HG03175 (cell line): ENCODE data around the gene MAGEA2B.
"Not testable (repeated sequence)": the region's sequence is repeated elsewhere in the genome, so short reads cannot be mapped to it uniquely, and the experiment has no call there.

ENCODE experiments used
- ATAC-seq: cut with Tn5 transposase; IDR thresholded peaks from one replicate; pipeline ENCODE4 v1.9.1; 2021; ENCODE audit warnings: mild to moderate bottlenecking, moderate library complexity; ENCODE audit not compliant: unreplicated experiment

The MAGEA2B gene

DNA sequence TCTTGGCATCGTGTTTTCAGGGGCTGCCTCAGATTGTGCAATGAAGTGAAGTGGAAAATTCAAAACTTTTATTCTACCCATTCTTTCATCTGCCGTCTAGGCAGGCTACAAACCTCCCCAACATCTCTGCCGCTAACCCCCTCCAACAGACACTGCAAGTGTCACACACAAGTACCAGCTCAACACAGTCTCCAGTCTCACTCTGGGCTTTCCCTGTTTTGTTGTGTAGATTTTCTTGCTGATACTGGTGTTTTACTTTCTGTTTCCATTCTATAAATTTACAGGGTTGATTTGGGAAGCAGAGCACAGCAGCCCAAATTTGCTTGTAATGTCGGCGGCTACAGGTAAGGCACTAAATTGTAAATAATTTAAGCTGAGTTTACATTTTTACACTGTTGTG is 40.4 kb downstream of the MAGEA2B start:
- not testable (repeated sequence) for ATAC-seq

DNA sequence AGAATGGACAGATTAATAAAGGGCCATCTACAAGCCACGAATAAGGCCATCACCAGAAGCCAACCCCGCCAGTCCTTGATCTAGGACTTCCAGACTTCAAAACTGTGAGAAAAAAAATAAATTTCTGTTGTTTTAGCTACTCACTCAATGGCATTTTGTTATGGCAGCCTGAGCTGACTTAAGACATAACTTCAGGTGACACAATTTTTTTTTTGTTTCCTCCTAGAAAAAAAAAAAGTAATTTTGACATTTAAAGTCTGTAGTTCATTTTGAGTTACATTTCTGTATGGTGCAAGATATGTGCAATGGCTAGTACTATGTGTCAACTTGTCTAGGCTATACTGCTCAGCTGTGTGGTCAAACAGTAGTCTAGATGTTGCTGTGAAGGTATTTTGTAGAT is 44.5 kb downstream of the MAGEA2B start, which contains the start of gene CSAG3:
Gene CSAG3, plus strand, starts transcription at position 301 of the 400 bp plus-strand sequence.
- ATAC-seq, result not testable (repeated sequence)

DNA sequence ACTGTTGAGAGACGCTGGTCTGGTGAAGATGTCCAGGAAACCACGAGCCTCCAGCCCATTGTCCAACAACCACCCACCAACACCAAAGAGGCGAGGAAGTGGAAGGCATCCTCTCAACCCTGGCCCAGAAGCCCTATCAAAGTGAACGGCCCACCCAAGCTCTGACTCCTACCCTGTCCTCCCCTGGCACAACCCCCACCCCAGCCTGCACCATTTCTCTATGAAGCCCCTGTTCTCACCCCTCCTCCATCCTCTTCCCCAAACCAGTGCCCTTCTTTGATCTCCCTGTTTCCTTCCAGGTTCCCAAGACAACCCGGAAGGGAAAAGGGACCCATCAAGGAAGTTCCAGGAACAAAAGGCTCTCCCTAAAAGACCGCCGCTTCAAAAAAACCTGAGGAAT is 45.1 kb downstream of the MAGEA2B start:
- ATAC-seq, result not testable (repeated sequence)

DNA sequence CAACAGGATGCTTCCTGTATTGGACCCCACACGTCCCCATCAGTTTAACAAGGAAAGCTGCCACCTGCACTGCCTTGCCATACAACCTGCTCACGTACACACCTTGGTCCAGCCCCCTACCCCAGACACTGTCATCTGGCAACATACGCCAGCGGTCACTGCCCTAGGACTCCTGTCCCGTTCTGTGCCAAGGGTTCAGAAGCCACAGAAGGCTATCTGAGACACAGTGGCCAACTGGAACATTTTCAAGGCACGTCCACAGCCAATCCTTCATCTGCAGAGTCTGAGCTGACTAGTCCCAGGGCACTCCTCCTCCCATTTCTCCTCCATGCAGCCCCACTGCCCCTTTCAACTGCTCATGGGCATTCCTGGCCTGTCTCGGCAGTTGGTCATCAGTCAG is 47.2 kb downstream of the MAGEA2B start:
- not testable (repeated sequence) for ATAC-seq

DNA sequence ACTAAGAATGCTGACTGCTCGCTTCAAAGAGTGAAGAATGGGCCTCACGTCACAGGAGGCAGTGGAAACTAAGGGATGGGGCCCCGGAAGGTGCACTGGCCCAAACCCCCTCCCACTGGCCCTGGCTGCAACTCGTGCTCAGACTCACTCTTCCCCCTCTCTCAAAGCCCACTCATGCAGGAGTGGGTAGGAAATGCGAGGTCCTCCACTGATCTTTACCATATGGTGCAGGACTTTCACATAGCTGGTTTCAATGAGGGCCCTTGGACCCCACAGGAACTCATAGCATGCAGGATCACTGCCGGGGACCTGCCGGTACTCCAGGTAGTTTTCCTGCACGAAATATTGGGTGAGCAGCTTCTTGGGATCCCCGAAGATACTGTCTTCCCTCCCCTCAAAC is 52.1 kb downstream of the MAGEA2B start:
- not testable (repeated sequence) for ATAC-seq
